HCT116 (cell line): ENCODE measurements around the gene MYO5C.

Experiments
- CBX3 ChIP-seq: IDR thresholded peaks from 2 replicates; pipeline ENCODE4 v1.6.1; 2012; ENCODE audit warnings: low read depth
- JUND ChIP-seq: IDR thresholded peaks from 2 replicates; pipeline ENCODE4 v1.6.1; 2012
- POLR2A ChIP-seq: IDR thresholded peaks from 2 replicates; pipeline ENCODE4 v1.7.0; 2011; ENCODE audit warnings: borderline replicate concordance; ENCODE audit not compliant: insufficient read depth, insufficient read length; ENCODE audit errors: extremely low read depth
- RAD21 ChIP-seq: IDR thresholded peaks from 2 replicates; pipeline ENCODE4 v1.6.1; 2012; ENCODE audit warnings: low read depth, mild to moderate bottlenecking
- SP1 ChIP-seq: IDR thresholded peaks from 2 replicates; pipeline ENCODE4 v1.6.1; 2012; ENCODE audit warnings: low read depth
- TCF7L2 ChIP-seq: IDR thresholded peaks from 2 replicates; pipeline ENCODE4 v1.7.0; 2011; ENCODE audit warnings: borderline replicate concordance, inconsistent platforms; ENCODE audit not compliant: insufficient read depth, insufficient read length; ENCODE audit errors: extremely low read depth
- YY1 ChIP-seq: IDR thresholded peaks from 2 replicates; pipeline ENCODE4 v1.6.1; 2011; ENCODE audit warnings: low read length, low read depth, moderate library complexity, mild to moderate bottlenecking; ENCODE audit not compliant: insufficient replicate concordance; ENCODE audit errors: extremely low read depth
- ZNF274 ChIP-seq: fragments of 200-500 bp; sonication (Bioruptor generic); IDR thresholded peaks from 2 replicates; pipeline ENCODE4 v1.6.1; 2014; ENCODE audit warnings: mild to moderate bottlenecking, low read depth, low read length, inconsistent platforms
- TF ChIP-seq, protein P1 (sequence below), 3 experiments: fragments of 200-600 bp in 1 of 3; sonication (generic) in 1 of 3; IDR thresholded peaks in 2 of 3; conservative IDR thresholded peaks in 1 of 3; 2 replicates each; pipeline ENCODE4 v1.5.1; 2012 to 2017; ENCODE audit warnings: low read depth in 2 of 3, low read length in 2 of 3, antibody characterized with exemption in 1 of 3, borderline replicate concordance in 1 of 3, control low read depth in 1 of 3, mild to moderate bottlenecking in 1 of 3, mixed read lengths in 1 of 3, mixed run types in 1 of 3, moderate library complexity in 1 of 3; ENCODE audit not compliant: insufficient read depth in 1 of 3
- TF ChIP-seq, protein P2 (sequence below): IDR thresholded peaks from 2 replicates; pipeline ENCODE4 v1.6.1; 2012; ENCODE audit warnings: low read depth
- TF ChIP-seq, protein P3 (sequence below): IDR thresholded peaks from 2 replicates; pipeline ENCODE4 v1.6.1; 2011; ENCODE audit warnings: mild to moderate bottlenecking, low read length, moderate library complexity; ENCODE audit not compliant: insufficient replicate concordance; ENCODE audit errors: extremely low read depth
- TF ChIP-seq, protein P4 (sequence below): IDR thresholded peaks from 2 replicates; pipeline ENCODE4 v1.6.1; 2012

DNA sequence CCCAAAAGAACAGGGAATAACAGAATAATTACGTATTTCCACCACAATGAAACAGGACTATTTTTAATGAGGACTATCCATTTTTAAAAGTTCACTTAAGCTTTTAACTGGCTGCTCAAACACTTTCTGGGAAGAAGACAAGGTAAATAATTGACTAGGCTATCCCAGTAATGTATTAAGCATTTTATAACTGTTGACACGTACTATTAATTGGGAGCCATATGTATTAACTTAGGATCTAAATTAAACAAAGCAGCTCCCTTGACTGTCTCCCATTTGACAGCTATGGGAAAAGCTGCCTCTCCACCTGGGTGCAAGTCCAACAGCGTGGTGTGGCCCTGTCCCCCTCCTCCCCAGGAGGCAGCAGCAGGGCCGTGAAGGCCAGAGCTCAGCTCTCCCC lies 36.1 kb downstream of the MYO5C start:
- TF ChIP-seq POLR2A (no peak), SP1 (no peak), RAD21 (no peak), YY1 (no peak), TCF7L2 (no peak), ZNF274 (no peak), CBX3 (no peak), JUND (no peak)
- TF ChIP-seq, protein P1, sequence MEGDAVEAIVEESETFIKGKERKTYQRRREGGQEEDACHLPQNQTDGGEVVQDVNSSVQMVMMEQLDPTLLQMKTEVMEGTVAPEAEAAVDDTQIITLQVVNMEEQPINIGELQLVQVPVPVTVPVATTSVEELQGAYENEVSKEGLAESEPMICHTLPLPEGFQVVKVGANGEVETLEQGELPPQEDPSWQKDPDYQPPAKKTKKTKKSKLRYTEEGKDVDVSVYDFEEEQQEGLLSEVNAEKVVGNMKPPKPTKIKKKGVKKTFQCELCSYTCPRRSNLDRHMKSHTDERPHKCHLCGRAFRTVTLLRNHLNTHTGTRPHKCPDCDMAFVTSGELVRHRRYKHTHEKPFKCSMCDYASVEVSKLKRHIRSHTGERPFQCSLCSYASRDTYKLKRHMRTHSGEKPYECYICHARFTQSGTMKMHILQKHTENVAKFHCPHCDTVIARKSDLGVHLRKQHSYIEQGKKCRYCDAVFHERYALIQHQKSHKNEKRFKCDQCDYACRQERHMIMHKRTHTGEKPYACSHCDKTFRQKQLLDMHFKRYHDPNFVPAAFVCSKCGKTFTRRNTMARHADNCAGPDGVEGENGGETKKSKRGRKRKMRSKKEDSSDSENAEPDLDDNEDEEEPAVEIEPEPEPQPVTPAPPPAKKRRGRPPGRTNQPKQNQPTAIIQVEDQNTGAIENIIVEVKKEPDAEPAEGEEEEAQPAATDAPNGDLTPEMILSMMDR (IDR thresholded peaks at IDR 0.05 in 2 of 3, conservative IDR thresholded peaks at IDR 0.05 in 1 of 3; ENCODE audit: borderline replicate concordance in 1 of 3, insufficient read depth in 1 of 3, low read depth in 2 of 3, low read length in 2 of 3) = no peak
- TF ChIP-seq, protein P2, sequence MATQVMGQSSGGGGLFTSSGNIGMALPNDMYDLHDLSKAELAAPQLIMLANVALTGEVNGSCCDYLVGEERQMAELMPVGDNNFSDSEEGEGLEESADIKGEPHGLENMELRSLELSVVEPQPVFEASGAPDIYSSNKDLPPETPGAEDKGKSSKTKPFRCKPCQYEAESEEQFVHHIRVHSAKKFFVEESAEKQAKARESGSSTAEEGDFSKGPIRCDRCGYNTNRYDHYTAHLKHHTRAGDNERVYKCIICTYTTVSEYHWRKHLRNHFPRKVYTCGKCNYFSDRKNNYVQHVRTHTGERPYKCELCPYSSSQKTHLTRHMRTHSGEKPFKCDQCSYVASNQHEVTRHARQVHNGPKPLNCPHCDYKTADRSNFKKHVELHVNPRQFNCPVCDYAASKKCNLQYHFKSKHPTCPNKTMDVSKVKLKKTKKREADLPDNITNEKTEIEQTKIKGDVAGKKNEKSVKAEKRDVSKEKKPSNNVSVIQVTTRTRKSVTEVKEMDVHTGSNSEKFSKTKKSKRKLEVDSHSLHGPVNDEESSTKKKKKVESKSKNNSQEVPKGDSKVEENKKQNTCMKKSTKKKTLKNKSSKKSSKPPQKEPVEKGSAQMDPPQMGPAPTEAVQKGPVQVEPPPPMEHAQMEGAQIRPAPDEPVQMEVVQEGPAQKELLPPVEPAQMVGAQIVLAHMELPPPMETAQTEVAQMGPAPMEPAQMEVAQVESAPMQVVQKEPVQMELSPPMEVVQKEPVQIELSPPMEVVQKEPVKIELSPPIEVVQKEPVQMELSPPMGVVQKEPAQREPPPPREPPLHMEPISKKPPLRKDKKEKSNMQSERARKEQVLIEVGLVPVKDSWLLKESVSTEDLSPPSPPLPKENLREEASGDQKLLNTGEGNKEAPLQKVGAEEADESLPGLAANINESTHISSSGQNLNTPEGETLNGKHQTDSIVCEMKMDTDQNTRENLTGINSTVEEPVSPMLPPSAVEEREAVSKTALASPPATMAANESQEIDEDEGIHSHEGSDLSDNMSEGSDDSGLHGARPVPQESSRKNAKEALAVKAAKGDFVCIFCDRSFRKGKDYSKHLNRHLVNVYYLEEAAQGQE = no peak
- TF ChIP-seq, protein P3, sequence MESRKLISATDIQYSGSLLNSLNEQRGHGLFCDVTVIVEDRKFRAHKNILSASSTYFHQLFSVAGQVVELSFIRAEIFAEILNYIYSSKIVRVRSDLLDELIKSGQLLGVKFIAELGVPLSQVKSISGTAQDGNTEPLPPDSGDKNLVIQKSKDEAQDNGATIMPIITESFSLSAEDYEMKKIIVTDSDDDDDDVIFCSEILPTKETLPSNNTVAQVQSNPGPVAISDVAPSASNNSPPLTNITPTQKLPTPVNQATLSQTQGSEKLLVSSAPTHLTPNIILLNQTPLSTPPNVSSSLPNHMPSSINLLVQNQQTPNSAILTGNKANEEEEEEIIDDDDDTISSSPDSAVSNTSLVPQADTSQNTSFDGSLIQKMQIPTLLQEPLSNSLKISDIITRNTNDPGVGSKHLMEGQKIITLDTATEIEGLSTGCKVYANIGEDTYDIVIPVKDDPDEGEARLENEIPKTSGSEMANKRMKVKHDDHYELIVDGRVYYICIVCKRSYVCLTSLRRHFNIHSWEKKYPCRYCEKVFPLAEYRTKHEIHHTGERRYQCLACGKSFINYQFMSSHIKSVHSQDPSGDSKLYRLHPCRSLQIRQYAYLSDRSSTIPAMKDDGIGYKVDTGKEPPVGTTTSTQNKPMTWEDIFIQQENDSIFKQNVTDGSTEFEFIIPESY = no peak
- TF ChIP-seq, protein P4, sequence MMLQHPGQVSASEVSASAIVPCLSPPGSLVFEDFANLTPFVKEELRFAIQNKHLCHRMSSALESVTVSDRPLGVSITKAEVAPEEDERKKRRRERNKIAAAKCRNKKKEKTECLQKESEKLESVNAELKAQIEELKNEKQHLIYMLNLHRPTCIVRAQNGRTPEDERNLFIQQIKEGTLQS = no peak
